Measurements from ENCODE around the gene BAZ1B.

DNA sequence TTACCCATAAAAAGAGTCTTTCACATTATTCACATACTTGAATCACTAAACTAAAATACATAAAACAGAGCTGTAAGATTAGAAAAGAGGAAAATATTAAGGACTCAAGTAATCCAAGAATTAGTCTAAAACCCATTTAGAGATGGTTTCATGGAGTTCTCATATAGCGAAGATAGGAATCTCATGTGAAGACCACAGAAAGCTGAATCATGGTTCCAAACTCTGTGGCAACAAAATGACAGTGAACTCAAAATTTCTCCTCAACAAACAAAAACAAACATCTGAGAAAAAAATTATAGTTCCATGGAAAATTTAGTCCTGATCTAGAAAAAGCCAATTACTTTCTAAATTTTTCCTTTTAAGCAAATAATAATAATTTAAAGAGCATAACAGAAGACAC is 34.6 kb downstream of the BAZ1B start:
- TF ChIP-seq TCF4 (CRISPR knock-in tag; IDR thresholded peaks at IDR 0.05; ENCODE audit: borderline replicate concordance) (no peak), ZFP3 (CRISPR knock-in tag; IDR thresholded peaks at IDR 0.05) (no peak), CSDC2 (CRISPR knock-in tag; IDR thresholded peaks at IDR 0.05) (no peak), SNAI2 (CRISPR knock-in tag; IDR thresholded peaks at IDR 0.05) (no peak), ZFP30 (CRISPR knock-in tag; IDR thresholded peaks at IDR 0.05) (no peak), ARNTL (CRISPR knock-in tag; IDR thresholded peaks at IDR 0.05; ENCODE audit: borderline replicate concordance, low read depth) (no peak)
- TF ChIP-seq, protein P1, sequence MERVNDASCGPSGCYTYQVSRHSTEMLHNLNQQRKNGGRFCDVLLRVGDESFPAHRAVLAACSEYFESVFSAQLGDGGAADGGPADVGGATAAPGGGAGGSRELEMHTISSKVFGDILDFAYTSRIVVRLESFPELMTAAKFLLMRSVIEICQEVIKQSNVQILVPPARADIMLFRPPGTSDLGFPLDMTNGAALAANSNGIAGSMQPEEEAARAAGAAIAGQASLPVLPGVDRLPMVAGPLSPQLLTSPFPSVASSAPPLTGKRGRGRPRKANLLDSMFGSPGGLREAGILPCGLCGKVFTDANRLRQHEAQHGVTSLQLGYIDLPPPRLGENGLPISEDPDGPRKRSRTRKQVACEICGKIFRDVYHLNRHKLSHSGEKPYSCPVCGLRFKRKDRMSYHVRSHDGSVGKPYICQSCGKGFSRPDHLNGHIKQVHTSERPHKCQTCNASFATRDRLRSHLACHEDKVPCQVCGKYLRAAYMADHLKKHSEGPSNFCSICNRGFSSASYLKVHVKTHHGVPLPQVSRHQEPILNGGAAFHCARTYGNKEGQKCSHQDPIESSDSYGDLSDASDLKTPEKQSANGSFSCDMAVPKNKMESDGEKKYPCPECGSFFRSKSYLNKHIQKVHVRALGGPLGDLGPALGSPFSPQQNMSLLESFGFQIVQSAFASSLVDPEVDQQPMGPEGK (CRISPR knock-in tag; IDR thresholded peaks at IDR 0.05; ENCODE audit: borderline replicate concordance): no peak
- TF ChIP-seq, protein P2, sequence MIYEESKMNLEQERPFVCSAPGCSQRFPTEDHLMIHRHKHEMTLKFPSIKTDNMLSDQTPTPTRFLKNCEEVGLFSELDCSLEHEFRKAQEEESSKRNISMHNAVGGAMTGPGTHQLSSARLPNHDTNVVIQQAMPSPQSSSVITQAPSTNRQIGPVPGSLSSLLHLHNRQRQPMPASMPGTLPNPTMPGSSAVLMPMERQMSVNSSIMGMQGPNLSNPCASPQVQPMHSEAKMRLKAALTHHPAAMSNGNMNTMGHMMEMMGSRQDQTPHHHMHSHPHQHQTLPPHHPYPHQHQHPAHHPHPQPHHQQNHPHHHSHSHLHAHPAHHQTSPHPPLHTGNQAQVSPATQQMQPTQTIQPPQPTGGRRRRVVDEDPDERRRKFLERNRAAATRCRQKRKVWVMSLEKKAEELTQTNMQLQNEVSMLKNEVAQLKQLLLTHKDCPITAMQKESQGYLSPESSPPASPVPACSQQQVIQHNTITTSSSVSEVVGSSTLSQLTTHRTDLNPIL (CRISPR knock-in tag; IDR thresholded peaks at IDR 0.05; ENCODE audit: low read depth): no peak
- TF ChIP-seq, protein P3, sequence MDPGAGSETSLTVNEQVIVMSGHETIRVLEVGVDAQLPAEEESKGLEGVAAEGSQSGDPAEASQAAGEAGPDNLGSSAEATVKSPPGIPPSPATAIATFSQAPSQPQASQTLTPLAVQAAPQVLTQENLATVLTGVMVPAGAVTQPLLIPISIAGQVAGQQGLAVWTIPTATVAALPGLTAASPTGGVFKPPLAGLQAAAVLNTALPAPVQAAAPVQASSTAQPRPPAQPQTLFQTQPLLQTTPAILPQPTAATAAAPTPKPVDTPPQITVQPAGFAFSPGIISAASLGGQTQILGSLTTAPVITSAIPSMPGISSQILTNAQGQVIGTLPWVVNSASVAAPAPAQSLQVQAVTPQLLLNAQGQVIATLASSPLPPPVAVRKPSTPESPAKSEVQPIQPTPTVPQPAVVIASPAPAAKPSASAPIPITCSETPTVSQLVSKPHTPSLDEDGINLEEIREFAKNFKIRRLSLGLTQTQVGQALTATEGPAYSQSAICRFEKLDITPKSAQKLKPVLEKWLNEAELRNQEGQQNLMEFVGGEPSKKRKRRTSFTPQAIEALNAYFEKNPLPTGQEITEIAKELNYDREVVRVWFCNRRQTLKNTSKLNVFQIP (CRISPR knock-in tag; IDR thresholded peaks at IDR 0.05; ENCODE audit: borderline replicate concordance, low read depth): no peak

Measured in SK-N-SH treated with all-trans-retinoic acid at 6 μM for 48 hours (cell line).